HL-60 (cell line): ENCODE measurements around the gene FYN.

Experiments
- DNase-seq, 2 experiments: peaks; one replicate each; pipeline ENCODE4 v3.0.0-alpha.2; 2010 to 2020; ENCODE audit warnings: low read depth in 1 of 2, low spot score in 1 of 2
- H3K27ac ChIP-seq: fragments of 250-450 bp; sonication (Bioruptor Pico); replicated peaks from 2 replicates; pipeline ENCODE4 v1.5.1; 2020; ENCODE audit warnings: mild to moderate bottlenecking, moderate library complexity
- H3K27me3 ChIP-seq: fragments of 250-450 bp; sonication (Bioruptor Pico); 2 replicates; pipeline ENCODE4 v1.5.1; 2021; ENCODE audit warnings: mild to moderate bottlenecking, moderate library complexity; ENCODE audit not compliant: insufficient read depth, poor library complexity, severe bottlenecking
- H3K4me3 ChIP-seq: replicated peaks from 2 replicates; pipeline ENCODE4 v1.5.1; 2011; ENCODE audit warnings: mild to moderate bottlenecking, control low read depth, low read length; ENCODE audit not compliant: insufficient read depth
- CTCF ChIP-seq: IDR thresholded peaks from one replicate; pipeline ENCODE4 v1.5.1; 2011; ENCODE audit warnings: low read length, control low read depth, inconsistent platforms; ENCODE audit not compliant: insufficient read depth
- GABPA ChIP-seq: IDR thresholded peaks from 2 replicates; pipeline ENCODE4 v1.6.1; 2012; ENCODE audit warnings: low read depth
- POLR2AphosphoS5 ChIP-seq: IDR thresholded peaks from 2 replicates; pipeline ENCODE4 v1.6.1; 2012; ENCODE audit warnings: low read depth
- REST ChIP-seq: IDR thresholded peaks from 2 replicates; pipeline ENCODE4 v1.6.1; 2012; ENCODE audit warnings: low read depth; ENCODE audit not compliant: insufficient replicate concordance
- SPI1 ChIP-seq: IDR thresholded peaks from 2 replicates; pipeline ENCODE4 v1.6.1; 2012; ENCODE audit warnings: low read depth, mild to moderate bottlenecking, borderline replicate concordance

Gene FYN

DNA sequence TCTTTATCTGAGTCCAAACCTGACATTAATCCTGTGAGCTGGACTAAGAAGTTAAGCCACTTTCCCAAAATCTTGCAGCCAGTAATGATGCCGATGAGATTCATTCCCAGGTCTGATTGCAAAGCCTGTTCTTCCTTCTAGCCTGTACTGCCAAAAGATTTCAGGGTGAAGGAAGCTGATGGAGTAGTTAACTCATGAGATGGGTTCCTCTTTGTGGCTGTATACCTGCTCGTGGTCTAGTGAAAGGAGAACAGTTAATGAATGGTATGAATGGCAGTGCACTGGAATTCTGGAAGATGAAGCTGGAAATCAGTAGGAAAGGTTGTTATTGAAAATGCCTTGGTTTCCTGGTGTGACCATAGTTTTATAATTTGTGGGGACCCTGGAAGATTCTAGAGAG, 112.0 kb downstream of the FYN start:
- Histone ChIP-seq H3K4me3 (no peak overlapping the region), H3K27me3 (no peaks in the 10 kb centered on the region), H3K27ac (no peak overlapping the region)
- no peak for DNase-seq
- TF ChIP-seq POLR2AphosphoS5 = no peak
- TF ChIP-seq SPI1 = peak; percentile 13; the same call in 1 of the 2 replicates

- no peak for TF ChIP-seq SPI1
- TF ChIP-seq CTCF = no peak
- TF ChIP-seq GABPA = no peak
- TF ChIP-seq POLR2AphosphoS5 = no peak
- no peak for TF ChIP-seq REST
- no peak overlapping the region for H3K27ac ChIP-seq
These were observed 113.1 kb downstream of the FYN start for GRCh38 chr6:111759836-111760785.

GRCh38 chr6:111759331-111759835, 113.9 kb downstream of the FYN start:
- no peak overlapping the region for H3K27ac ChIP-seq
- no peak overlapping the region for H3K4me3 ChIP-seq
- H3K27me3 ChIP-seq = no peaks in the 10 kb centered on the region
- no peak for DNase-seq
- TF ChIP-seq POLR2AphosphoS5 (no peak), REST (no peak), GABPA (no peak), SPI1 (no peak), CTCF (no peak)

More at GRCh38 chr6:111759836-111760785, 113.1 kb downstream of the FYN start:
- H3K4me3 ChIP-seq = no peak overlapping the region
- no peak for DNase-seq
- H3K27me3 ChIP-seq = no peaks in the 10 kb centered on the region

DNA sequence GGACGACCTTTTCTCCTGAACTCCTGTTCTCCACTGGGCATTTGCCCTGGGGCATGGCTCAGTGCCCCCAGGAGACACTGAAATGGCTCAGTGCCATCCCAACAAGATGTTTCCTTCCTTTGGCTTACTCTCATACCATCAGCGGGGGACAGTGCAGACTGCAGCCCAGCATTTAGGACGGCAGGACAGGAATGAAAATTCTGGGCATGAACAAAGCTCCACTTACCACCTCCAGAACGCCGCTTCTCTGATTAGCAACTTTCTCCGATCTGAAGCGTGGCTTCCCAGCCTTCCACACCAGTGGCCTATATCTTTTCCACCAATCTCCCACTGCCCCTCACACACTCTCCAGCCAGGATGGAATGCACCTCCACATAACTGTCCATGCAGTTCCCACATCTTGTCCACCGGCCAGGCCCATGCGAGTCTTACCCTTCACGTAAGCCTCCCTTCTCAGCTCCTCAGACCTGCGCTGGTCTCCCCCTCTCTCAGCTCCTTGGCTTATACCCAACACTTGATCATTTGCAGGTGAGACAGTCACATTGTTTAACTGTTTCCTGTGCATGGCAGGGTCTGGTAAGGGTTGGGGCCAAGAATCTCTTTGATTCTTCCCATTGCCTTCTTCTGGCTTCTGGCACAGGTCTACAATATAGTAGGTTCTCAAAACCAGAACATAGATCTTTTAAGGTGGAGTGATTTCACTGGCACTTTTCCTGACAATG, 114.5 kb downstream of the FYN start:
- TF ChIP-seq CTCF (no peak), REST (no peak), SPI1 (no peak), POLR2AphosphoS5 (no peak), GABPA (no peak)
- no peak overlapping the region for H3K27ac ChIP-seq

More for the DNA sequence above, 114.5 kb downstream of the FYN start:
- Histone ChIP-seq H3K4me3 (no peak overlapping the region), H3K27me3 (no peaks in the 10 kb centered on the region)
- no peak for DNase-seq
